Common myeloid progenitor, CD34-positive (primary cell): ENCODE measurements around the gene MBOAT2.

Experiments
- CTCF ChIA-PET: fragments of 350-600 bp; sonication (Branson Sonifier 250); formaldehyde crosslinking; loops from one replicate; lab custom pipeline; 2021; ENCODE audit warnings: antibody characterized with exemption; lab: Charles Lee
- POLR2A ChIA-PET: fragments of 350-600 bp; sonication (Branson Sonifier 250); formaldehyde crosslinking; loops from one replicate; lab custom pipeline; 2021; ENCODE audit warnings: antibody characterized with exemption; lab: Charles Lee
- DNase-seq, 3 donors: peaks; one replicate each; pipeline versions ENCODE4 v3.0.0 to v3.0.0-alpha.2; 2013
- H3K27ac ChIP-seq, 2 experiments: 1 replicate in 1 of 2; 2 replicates in 1 of 2; pipeline ENCODE4 v1.7.0; 2013; ENCODE audit warnings: inconsistent platforms in 2 of 2, low read length in 2 of 2, mild to moderate bottlenecking in 2 of 2, low read depth in 1 of 2, moderate library complexity in 1 of 2; ENCODE audit not compliant: severe bottlenecking in 2 of 2, insufficient read depth in 1 of 2, poor library complexity in 1 of 2
- H3K27me3 ChIP-seq, 5 experiments: replicated peaks in 2 of 5; 1 replicate in 3 of 5; 2 replicates in 2 of 5; pipeline versions ENCODE4 v1.6.1 to v1.7.0; 2013; ENCODE audit warnings: low read length in 4 of 5, mild to moderate bottlenecking in 2 of 5, moderate library complexity in 2 of 5, inconsistent platforms in 1 of 5; ENCODE audit not compliant: insufficient read depth in 5 of 5, control insufficient read depth in 4 of 5
- H3K36me3 ChIP-seq, 4 experiments: 1 replicate in 2 of 4; 2 replicates in 2 of 4; pipeline versions ENCODE4 v1.6.1 to v1.7.0; 2013; ENCODE audit warnings: low read length in 3 of 4, control low read depth in 1 of 4, mild to moderate bottlenecking in 1 of 4; ENCODE audit not compliant: control insufficient read depth in 4 of 4, insufficient read depth in 4 of 4
- H3K4me1 ChIP-seq, 4 experiments: 1 replicate in 3 of 4; 2 replicates in 1 of 4; pipeline versions ENCODE4 v1.6.1 to v1.7.1; 2013; ENCODE audit warnings: low read length in 3 of 4, mild to moderate bottlenecking in 3 of 4, control low read depth in 1 of 4, inconsistent platforms in 1 of 4, moderate library complexity in 1 of 4; ENCODE audit not compliant: control insufficient read depth in 4 of 4, insufficient read depth in 4 of 4; ENCODE audit errors: control extremely low read depth in 1 of 4
- H3K4me3 ChIP-seq, 7 experiments: 1 replicate in 4 of 7; 2 replicates in 3 of 7; pipeline versions ENCODE4 v1.5.1 to v1.7.0; 2013; ENCODE audit warnings: mild to moderate bottlenecking in 7 of 7, low read length in 6 of 7, moderate library complexity in 6 of 7, inconsistent platforms in 2 of 7, low read depth in 2 of 7, control low read depth in 1 of 7; ENCODE audit not compliant: insufficient read depth in 4 of 7, control insufficient read depth in 1 of 7; ENCODE audit errors: extremely low read depth in 1 of 7
- H3K9me3 ChIP-seq, 5 experiments: 1 replicate in 4 of 5; 2 replicates in 1 of 5; pipeline versions ENCODE4 v1.6.1 to v1.7.1; 2013; ENCODE audit warnings: low read length in 4 of 5, mild to moderate bottlenecking in 2 of 5, inconsistent platforms in 1 of 5, low read depth in 1 of 5, moderate library complexity in 1 of 5; ENCODE audit not compliant: control insufficient read depth in 4 of 5, insufficient read depth in 2 of 5; ENCODE audit errors: control extremely low read depth in 1 of 5
- WGBS: methylation state at CpG from one replicate; pipeline ENCODE4 v1.1.5; 2013; ENCODE audit not compliant: insufficient coverage; 5-methylcytosine and 5-hydroxymethylcytosine counted together

The MBOAT2 gene

GRCh38 chr2:9029721-9030120 lies 26.2 kb upstream of the MBOAT2 start:
- CTCF ChIA-PET, result no interaction called here
- Histone ChIP-seq H3K27me3 (no peaks in the 10 kb centered on the region), H3K36me3 (no peaks in the 10 kb centered on the region), H3K4me3 (no peak overlapping the region), H3K9me3 (no peaks in the 10 kb centered on the region), H3K4me1 (peaks cover 4 to 17% (median 7%) of the 10 kb centered on the region in 4 experiments), H3K27ac (no peak overlapping the region)
- DNase-seq, result no peak
- 100% methylated on average over 1 of the region's 4 CpGs for WGBS
- POLR2A ChIA-PET, result no interaction called here

- CTCF ChIA-PET, result no interaction called here
- H3K4me1 ChIP-seq, result peaks cover 0 to 4% (median under 1%) of the 10 kb centered on the region in 4 experiments
- H3K4me3 ChIP-seq, result no peak overlapping the region
- H3K36me3 ChIP-seq, result no peaks in the 10 kb centered on the region
- WGBS, result 100% methylated on average over 3 of the region's 4 CpGs
- H3K27me3 ChIP-seq, result no peaks in the 10 kb centered on the region
- POLR2A ChIA-PET, result no interaction called here
- DNase-seq, result no peak
- no peak overlapping the region for H3K27ac ChIP-seq
- H3K9me3 ChIP-seq, result no peaks in the 10 kb centered on the region
Measured at GRCh38 chr2:9027884-9028283, 24.4 kb upstream of the MBOAT2 start.

GRCh38 chr2:9025746-9026145 lies 22.3 kb upstream of the MBOAT2 start:
- WGBS, result 100% methylated on average over 3 of the region's 4 CpGs
- CTCF ChIA-PET, result no interaction called here
- Histone ChIP-seq H3K4me3 (no peak overlapping the region), H3K9me3 (no peaks in the 10 kb centered on the region), H3K36me3 (no peaks in the 10 kb centered on the region), H3K27ac (no peak overlapping the region), H3K27me3 (no peaks in the 10 kb centered on the region), H3K4me1 (no peaks in the 10 kb centered on the region)
- DNase-seq, result no peak
- POLR2A ChIA-PET, result no interaction called here

- Histone ChIP-seq H3K9me3 (no peaks in the 10 kb centered on the region), H3K36me3 (no peaks in the 10 kb centered on the region), H3K4me3 (no peak overlapping the region), H3K4me1 (no peaks in the 10 kb centered on the region), H3K27me3 (no peaks in the 10 kb centered on the region), H3K27ac (no peak overlapping the region)
- ChIA-PET CTCF (no interaction called here), POLR2A (no interaction called here)
- DNase-seq, result no peak
Measured at GRCh38 chr2:9024575-9024974, 21.1 kb upstream of the MBOAT2 start.

- DNase-seq, result no peak
- Histone ChIP-seq H3K9me3 (no peaks in the 10 kb centered on the region), H3K36me3 (no peaks in the 10 kb centered on the region), H3K4me1 (no peaks in the 10 kb centered on the region), H3K4me3 (no peak overlapping the region), H3K27ac (no peak overlapping the region), H3K27me3 (no peaks in the 10 kb centered on the region)
- CTCF ChIA-PET, result no interaction called here
- 93% methylated on average over 1 of the region's 1 CpG for WGBS
- POLR2A ChIA-PET, result no interaction called here
Measured at GRCh38 chr2:9021563-9022211, 18.2 kb upstream of the MBOAT2 start.

GRCh38 chr2:9020267-9020666 lies 16.8 kb upstream of the MBOAT2 start:
- H3K36me3 ChIP-seq, result no peaks in the 10 kb centered on the region
- CTCF ChIA-PET, result no interaction called here
- WGBS, result 60% methylated on average over 1 of the region's 5 CpGs
- POLR2A ChIA-PET, result no interaction called here
- H3K4me3 ChIP-seq, result no peak overlapping the region
- peak in 1 of 3 donors; percentile 40 for DNase-seq
- H3K4me1 ChIP-seq, result no peaks in the 10 kb centered on the region
- H3K27ac ChIP-seq, result no peak overlapping the region
- H3K9me3 ChIP-seq, result no peaks in the 10 kb centered on the region
- H3K27me3 ChIP-seq, result no peaks in the 10 kb centered on the region

- no peaks in the 10 kb centered on the region for H3K4me1 ChIP-seq
- 94% methylated on average over 6 of the region's 7 CpGs for WGBS
- no peaks in the 10 kb centered on the region for H3K27me3 ChIP-seq
- no peak for DNase-seq
- POLR2A ChIA-PET, result interaction anchor here (0.6 kb wide), 1 partner anchor 277 kb away, joined by 4 read pairs; no protein-coding TSS in a partner anchor
- CTCF ChIA-PET, result no interaction called here
- H3K9me3 ChIP-seq, result no peaks in the 10 kb centered on the region
- H3K27ac ChIP-seq, result no peak overlapping the region
- no peak overlapping the region for H3K4me3 ChIP-seq
- H3K36me3 ChIP-seq, result no peaks in the 10 kb centered on the region
Measured at GRCh38 chr2:9018534-9018933, 15.1 kb upstream of the MBOAT2 start.
